DND-41 (cell line): ENCODE measurements around the gene SV2B.

Source experiments
- ATAC-seq: fragments of 200-7000 bp; cut with Tn5 transposase; 3 replicates; pipeline ENCODE4 v1.9.1; 2021; ENCODE audit warnings: low read depth; ENCODE audit not compliant: insufficient read depth
- DNase-seq: peaks from one replicate; pipeline ENCODE4 v3.0.0-alpha.2; 2020
- H2AFZ ChIP-seq: 2 replicates; pipeline ENCODE4 v1.6.0; 2012; ENCODE audit warnings: low read depth, low read length
- H3K27ac ChIP-seq: 2 replicates; pipeline ENCODE4 v1.5.1; 2012; ENCODE audit warnings: low read length, inconsistent platforms
- H3K27me3 ChIP-seq: fragments of 200-600 bp; sonication (generic); 2 replicates; pipeline ENCODE4 v1.6.0; 2012; ENCODE audit warnings: low read length, mild to moderate bottlenecking, inconsistent platforms; ENCODE audit not compliant: insufficient read depth, poor library complexity
- H3K36me3 ChIP-seq: 2 replicates; pipeline ENCODE4 v1.5.1; 2012; ENCODE audit warnings: low read length, inconsistent platforms; ENCODE audit not compliant: insufficient read depth
- H3K4me1 ChIP-seq: 2 replicates; pipeline ENCODE4 v1.5.1; 2012; ENCODE audit warnings: mild to moderate bottlenecking, low read length; ENCODE audit not compliant: insufficient read depth
- H3K4me2 ChIP-seq: 2 replicates; pipeline ENCODE4 v1.6.0; 2012; ENCODE audit warnings: mild to moderate bottlenecking, moderate library complexity, low read length, inconsistent platforms; ENCODE audit not compliant: insufficient read depth
- H3K4me3 ChIP-seq, 2 experiments: fragments of 200-600 bp in 1 of 2; shearing (Covaris generic) in 1 of 2; 2 replicates each; pipeline ENCODE4 v1.5.1; 2012 to 2016; ENCODE audit warnings: inconsistent platforms in 2 of 2, low read length in 2 of 2, mild to moderate bottlenecking in 2 of 2, low read depth in 1 of 2, moderate library complexity in 1 of 2
- H3K79me2 ChIP-seq: 2 replicates; pipeline ENCODE4 v1.6.0; 2012; ENCODE audit warnings: low read length, inconsistent platforms; ENCODE audit not compliant: insufficient read depth
- H3K9ac ChIP-seq: 2 replicates; pipeline ENCODE4 v1.6.0; 2012; ENCODE audit warnings: low read depth, mild to moderate bottlenecking, inconsistent platforms, low read length, moderate library complexity
- H3K9me3 ChIP-seq: 2 replicates; pipeline ENCODE4 v1.5.1; 2012; ENCODE audit warnings: low read length, moderate library complexity, mild to moderate bottlenecking, inconsistent platforms; ENCODE audit not compliant: insufficient read depth, severe bottlenecking
- H4K20me1 ChIP-seq: 2 replicates; pipeline ENCODE4 v1.6.0; 2012; ENCODE audit warnings: low read length; ENCODE audit not compliant: insufficient read depth
- CTCF ChIP-seq: IDR thresholded peaks from 2 replicates; pipeline ENCODE4 v1.5.1; 2012; ENCODE audit warnings: borderline replicate concordance, low read length, moderate library complexity, mild to moderate bottlenecking; ENCODE audit not compliant: poor library complexity, severe bottlenecking; ENCODE audit errors: extremely low read depth
- EZH2 ChIP-seq: IDR thresholded peaks from 3 replicates; pipeline ENCODE4 v1.6.1; 2012; ENCODE audit warnings: borderline replicate concordance, low read depth, mild to moderate bottlenecking, moderate library complexity, low read length, inconsistent platforms; ENCODE audit not compliant: severe bottlenecking

Gene SV2B

GRCh38 chr15:91257746-91258414 lies 157.8 kb downstream of the SV2B start:
- Histone ChIP-seq H3K4me1 (no peaks in the 10 kb centered on the region), H3K36me3 (no peaks in the 10 kb centered on the region), H3K79me2 (no peaks in the 10 kb centered on the region), H2AFZ (no peak overlapping the region), H3K27me3 (peaks cover 24% of the 10 kb centered on the region), H3K4me3 (no peak overlapping the region), H3K9ac (no peak overlapping the region), H3K4me2 (no peak overlapping the region), H3K9me3 (no peaks in the 10 kb centered on the region), H4K20me1 (no peaks in the 10 kb centered on the region), H3K27ac (no peak overlapping the region)
- DNase-seq (no peak), ATAC-seq (no peak)
- TF ChIP-seq CTCF = no peak
- no peak for TF ChIP-seq EZH2

- Histone ChIP-seq H3K4me3 (no peak overlapping the region), H3K27me3 (peaks cover 24% of the 10 kb centered on the region), H3K79me2 (no peaks in the 10 kb centered on the region), H3K4me1 (no peaks in the 10 kb centered on the region), H3K27ac (no peak overlapping the region), H4K20me1 (no peaks in the 10 kb centered on the region), H3K4me2 (no peak overlapping the region), H2AFZ (no peak overlapping the region), H3K9me3 (no peaks in the 10 kb centered on the region), H3K9ac (no peak overlapping the region), H3K36me3 (no peaks in the 10 kb centered on the region)
- DNase-seq (peak; percentile 15), ATAC-seq (peak; percentile 59)
- TF ChIP-seq EZH2 (no peak), CTCF (peak; percentile 15)
These were observed 158.3 kb downstream of the SV2B start for GRCh38 chr15:91258415-91258759.

GRCh38 chr15:91259077-91259476 lies 159.0 kb downstream of the SV2B start:
- Histone ChIP-seq H4K20me1 (no peaks in the 10 kb centered on the region), H3K4me3 (no peak overlapping the region), H3K4me1 (no peaks in the 10 kb centered on the region), H3K4me2 (no peak overlapping the region), H3K79me2 (no peaks in the 10 kb centered on the region), H3K9me3 (no peaks in the 10 kb centered on the region), H3K36me3 (no peaks in the 10 kb centered on the region), H3K27me3 (peaks cover 24% of the 10 kb centered on the region), H3K27ac (no peak overlapping the region), H3K9ac (no peak overlapping the region), H2AFZ (no peak overlapping the region)
- DNase-seq (no peak), ATAC-seq (no peak)
- TF ChIP-seq EZH2 = no peak
- no peak for TF ChIP-seq CTCF

- TF ChIP-seq EZH2 = no peak
- TF ChIP-seq CTCF = no peak
- no peaks in the 10 kb centered on the region for H3K4me1 ChIP-seq
- no peak overlapping the region for H3K4me3 ChIP-seq
- H3K9ac ChIP-seq = no peak overlapping the region
- H3K27me3 ChIP-seq = peaks cover 28% of the 10 kb centered on the region
- H3K79me2 ChIP-seq = no peaks in the 10 kb centered on the region
- no peak overlapping the region for H3K4me2 ChIP-seq
- H3K9me3 ChIP-seq = no peaks in the 10 kb centered on the region
- no peaks in the 10 kb centered on the region for H4K20me1 ChIP-seq
- H3K36me3 ChIP-seq = no peaks in the 10 kb centered on the region
- no peak overlapping the region for H3K27ac ChIP-seq
- ATAC-seq (no peak), DNase-seq (no peak)
- H2AFZ ChIP-seq = no peak overlapping the region
These were observed 161.3 kb downstream of the SV2B start for GRCh38 chr15:91261345-91261744.
